ENCODE results near the gene PDZD7.

Gene PDZD7

GRCh38 chr10:101001659-101002035 is 29.3 kb downstream of the PDZD7 start:
- no peak for TF ChIP-seq CTCF (conservative IDR thresholded peaks at IDR 0.05; ENCODE audit: low read depth)
- DNase-seq (ENCODE audit: low spot score) = no peak
- H3K27ac ChIP-seq = peak overlapping the region; percentile 99
- ChIA-PET CTCF (interaction anchor here (0.6 to 5.2 kb wide), 2 partner anchors 12 to 575 kb away, joined by 3 to 24 read pairs; no protein-coding TSS in a partner anchor), POLR2A (ENCODE audit: low non-redundant PET) (interaction anchor here (0.9 kb wide), 1 partner anchor 10 kb away, joined by 3 read pairs; no protein-coding TSS in a partner anchor)

GRCh38 chr10:101000915-101001658 is 29.8 kb downstream of the PDZD7 start:
- TF ChIP-seq CTCF (conservative IDR thresholded peaks at IDR 0.05; ENCODE audit: low read depth) = no peak
- peak overlapping the region; percentile 99 for H3K27ac ChIP-seq
- DNase-seq (ENCODE audit: low spot score) = no peak
- ChIA-PET CTCF (interaction anchor here (0.6 to 5.2 kb wide), 2 partner anchors 11 to 13 kb away, joined by 3 to 24 read pairs; no protein-coding TSS in a partner anchor), POLR2A (ENCODE audit: low non-redundant PET) (interaction anchor here (0.9 kb wide), 1 partner anchor 11 kb away, joined by 3 read pairs; no protein-coding TSS in a partner anchor)

DNA sequence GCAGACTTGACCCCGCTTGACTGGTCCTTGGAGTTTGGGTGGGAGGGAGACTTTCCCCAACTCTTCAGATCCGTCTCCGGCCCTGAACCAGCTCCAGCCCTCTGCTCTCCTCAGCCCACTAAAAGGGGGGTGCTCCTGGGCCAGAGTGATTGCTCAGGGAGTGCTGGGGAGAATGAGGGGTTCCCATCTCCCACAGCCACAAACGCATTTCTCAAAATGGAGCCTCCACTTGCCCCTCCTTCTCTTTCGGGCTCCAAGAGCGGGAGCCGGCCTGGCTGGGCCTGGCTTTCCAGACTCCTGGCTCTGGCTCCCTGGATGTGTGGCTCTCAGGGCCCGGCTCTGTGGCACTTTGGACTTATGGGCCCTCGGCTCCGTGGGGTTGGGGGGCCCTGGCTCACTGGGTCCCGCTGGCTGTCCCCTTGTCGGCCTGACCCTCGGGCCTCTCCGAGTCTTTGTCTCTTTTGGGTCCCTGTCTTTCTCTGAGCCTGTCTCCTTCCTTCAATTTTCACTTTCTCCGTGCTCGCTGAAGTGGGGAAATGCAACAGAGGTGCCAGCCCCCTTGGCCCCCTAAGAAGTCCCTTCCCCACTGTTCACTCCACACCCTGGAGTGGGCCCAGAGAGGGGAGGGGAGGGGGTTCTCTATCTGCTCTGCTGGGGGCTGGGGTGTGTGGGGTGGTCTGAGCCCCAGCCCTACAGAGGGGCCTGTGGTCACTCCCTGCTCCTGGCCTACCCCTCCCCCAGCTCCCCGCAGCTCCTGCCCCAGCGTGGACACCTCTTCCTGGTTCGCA is 30.6 kb downstream of the PDZD7 start:
- no peak for TF ChIP-seq CTCF (conservative IDR thresholded peaks at IDR 0.05; ENCODE audit: low read depth)
- no peak for DNase-seq (ENCODE audit: low spot score)
- ChIA-PET CTCF (interaction anchor here (0.6 to 5.2 kb wide), 7 partner anchors 11 to 70 kb away, joined by 3 to 24 read pairs (median 6); partner anchors contain the start of genes MRPL43 and TWNK), POLR2A (ENCODE audit: low non-redundant PET) (no interaction called here)
- peak overlapping the region; percentile 99 for H3K27ac ChIP-seq

DNA sequence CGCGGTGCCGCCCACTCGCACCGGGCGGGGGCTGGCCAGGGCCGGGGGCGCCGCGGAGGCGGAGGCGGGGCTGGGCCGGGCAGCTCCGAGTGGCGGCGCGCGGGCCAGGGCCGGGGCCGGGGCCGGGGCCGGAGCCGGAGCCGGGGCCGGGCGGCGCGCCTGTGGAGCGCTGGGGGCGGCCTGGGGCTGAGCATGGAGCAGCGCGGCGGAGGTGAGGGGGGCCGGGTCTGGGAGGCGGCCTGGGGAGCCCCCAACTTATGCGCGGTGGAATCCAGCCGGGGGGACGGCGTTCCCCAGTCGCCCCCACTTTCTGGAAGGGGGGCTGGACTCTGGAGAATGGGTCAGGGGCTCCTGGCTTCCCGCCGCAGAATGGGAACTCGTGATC is 31.2 kb downstream of the PDZD7 start, which contains the start of gene LZTS2:
LZTS2 (plus strand) TSS at position 67 of the 385 bp plus-strand sequence. CDS start 2,731 bp downstream, outside the sequence.
- H3K27ac ChIP-seq = peak within 1 kb of the TSS; percentile 99
- ChIA-PET POLR2A (ENCODE audit: low non-redundant PET) (interaction anchor here (0.5 kb wide), 1 partner anchor 23 kb away, joined by 3 read pairs; no protein-coding TSS in a partner anchor), CTCF (interaction anchor here (0.6 to 3.6 kb wide), 13 partner anchors 9 to 141 kb away, joined by 3 to 57 read pairs (median 5); partner anchors contain the start of genes MRPL43, PDZD7, SFXN3 and TWNK)
- DNase-seq (ENCODE audit: low spot score) = no peak
- no peak for TF ChIP-seq CTCF (conservative IDR thresholded peaks at IDR 0.05; ENCODE audit: low read depth)

GRCh38 chr10:100998991-100999741 is 31.8 kb downstream of the PDZD7 start:
- POLR2A ChIA-PET (ENCODE audit: low non-redundant PET) = interaction anchor here (0.5 to 1.2 kb wide), 3 partner anchors 8 to 22 kb away, joined by 3 read pairs; no protein-coding TSS in a partner anchor
- peak; percentile 83 for DNase-seq (ENCODE audit: low spot score)
- CTCF ChIA-PET = interaction anchor here (0.6 to 3.6 kb wide), 13 partner anchors 8 to 142 kb away, joined by 3 to 57 read pairs (median 5); partner anchors contain the start of genes MRPL43, PDZD7, SFXN3 and TWNK
- TF ChIP-seq CTCF (conservative IDR thresholded peaks at IDR 0.05; ENCODE audit: low read depth) = peak; percentile 92
- peak overlapping the region; percentile 99 for H3K27ac ChIP-seq

Measured in RWPE1 (cell line).